Liver (tissue), 3 donors: ENCODE data around the gene SLC9B2.

Experiments used
- GABPA ChIP-seq, 2 donors: IDR thresholded peaks in 1 of 2; conservative IDR thresholded peaks in 1 of 2; 2 replicates each; pipeline ENCODE4 v1.6.1; 2016; ENCODE audit warnings: antibody characterized with exemption in 2 of 2, mild to moderate bottlenecking in 1 of 2, moderate library complexity in 1 of 2
- RAD21 ChIP-seq, 2 donors: IDR thresholded peaks; 2 replicates each; pipeline ENCODE4 v1.6.1; 2016; ENCODE audit warnings: antibody characterized with exemption in 2 of 2, mild to moderate bottlenecking in 2 of 2
- SP1 ChIP-seq: IDR thresholded peaks from 2 replicates; pipeline ENCODE4 v1.6.1; 2018; ENCODE audit warnings: antibody characterized with exemption, mild to moderate bottlenecking
- YY1 ChIP-seq: IDR thresholded peaks from 2 replicates; pipeline ENCODE4 v1.6.1; 2016; ENCODE audit warnings: antibody characterized with exemption, mild to moderate bottlenecking
- TF ChIP-seq, protein P1 (sequence below): fragments of 150-350 bp; IDR thresholded peaks from 2 replicates; pipeline ENCODE4 v1.5.1; 2017; ENCODE audit warnings: improper control_type of control experiment, low read depth, low read length; ENCODE audit not compliant: missing input control
- donor health status: healthy.
- donor health status: healthy.

DNA sequence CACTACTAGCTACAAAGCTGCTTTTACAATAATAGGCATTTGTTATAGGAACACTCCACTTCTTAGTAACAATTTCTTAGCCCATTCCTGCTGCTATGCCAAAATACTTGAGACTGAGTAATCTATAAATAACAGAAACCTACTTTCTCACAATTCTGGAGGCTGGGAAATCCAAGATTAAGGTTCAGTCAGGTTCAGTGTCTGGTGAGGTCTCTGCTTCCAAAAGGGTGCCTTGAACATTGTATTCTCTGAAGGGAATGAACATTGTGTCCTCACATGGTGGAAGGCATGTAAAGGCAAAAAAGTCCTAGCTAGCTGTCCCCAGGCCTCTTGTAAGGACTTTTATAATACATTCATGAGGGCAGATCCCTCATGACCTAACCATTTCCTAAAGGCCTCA lies 64.0 kb downstream of the SLC9B2 start:
- TF ChIP-seq, protein P1, sequence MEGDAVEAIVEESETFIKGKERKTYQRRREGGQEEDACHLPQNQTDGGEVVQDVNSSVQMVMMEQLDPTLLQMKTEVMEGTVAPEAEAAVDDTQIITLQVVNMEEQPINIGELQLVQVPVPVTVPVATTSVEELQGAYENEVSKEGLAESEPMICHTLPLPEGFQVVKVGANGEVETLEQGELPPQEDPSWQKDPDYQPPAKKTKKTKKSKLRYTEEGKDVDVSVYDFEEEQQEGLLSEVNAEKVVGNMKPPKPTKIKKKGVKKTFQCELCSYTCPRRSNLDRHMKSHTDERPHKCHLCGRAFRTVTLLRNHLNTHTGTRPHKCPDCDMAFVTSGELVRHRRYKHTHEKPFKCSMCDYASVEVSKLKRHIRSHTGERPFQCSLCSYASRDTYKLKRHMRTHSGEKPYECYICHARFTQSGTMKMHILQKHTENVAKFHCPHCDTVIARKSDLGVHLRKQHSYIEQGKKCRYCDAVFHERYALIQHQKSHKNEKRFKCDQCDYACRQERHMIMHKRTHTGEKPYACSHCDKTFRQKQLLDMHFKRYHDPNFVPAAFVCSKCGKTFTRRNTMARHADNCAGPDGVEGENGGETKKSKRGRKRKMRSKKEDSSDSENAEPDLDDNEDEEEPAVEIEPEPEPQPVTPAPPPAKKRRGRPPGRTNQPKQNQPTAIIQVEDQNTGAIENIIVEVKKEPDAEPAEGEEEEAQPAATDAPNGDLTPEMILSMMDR = no peak
- no peak for TF ChIP-seq SP1
- no peak for TF ChIP-seq YY1
- no peak for TF ChIP-seq GABPA (IDR thresholded peaks at IDR 0.05 in 1 of 2, conservative IDR thresholded peaks at IDR 0.05 in 1 of 2)
- no peak for TF ChIP-seq RAD21 (IDR thresholded peaks at IDR 0.05)
